HG02884 (cell line): ENCODE data around the gene OR56B4.
"Not testable (repeated sequence)": the region's sequence is repeated elsewhere in the genome, so short reads cannot be mapped to it uniquely, and the experiment has no call there.

Source experiments
- ATAC-seq: cut with Tn5 transposase; IDR thresholded peaks from one replicate; pipeline ENCODE4 v1.9.1; 2021; ENCODE audit warnings: mild to moderate bottlenecking, moderate library complexity; ENCODE audit not compliant: unreplicated experiment

OR56B4 gene

DNA sequence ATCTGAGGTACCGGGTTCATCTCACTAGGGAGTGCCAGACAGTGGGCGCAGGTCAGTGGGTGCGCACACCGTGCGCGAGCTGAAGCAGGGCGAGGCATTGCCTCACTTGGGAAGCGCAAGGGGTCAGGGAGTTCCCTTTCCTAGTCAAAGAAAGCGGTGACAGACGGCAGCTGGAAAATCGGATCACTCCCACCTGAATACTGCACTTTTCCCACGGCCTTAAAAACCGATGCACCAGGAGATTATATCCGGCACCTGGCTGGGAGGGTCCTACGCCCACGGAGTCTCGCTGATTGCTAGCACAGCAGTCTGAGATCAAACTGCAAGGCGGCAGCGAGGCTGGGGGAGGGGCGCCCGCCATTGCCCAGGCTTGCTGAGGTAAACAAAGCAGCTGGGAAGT, 36.3 kb downstream of the OR56B4 start:
- ATAC-seq = not testable (repeated sequence)

DNA sequence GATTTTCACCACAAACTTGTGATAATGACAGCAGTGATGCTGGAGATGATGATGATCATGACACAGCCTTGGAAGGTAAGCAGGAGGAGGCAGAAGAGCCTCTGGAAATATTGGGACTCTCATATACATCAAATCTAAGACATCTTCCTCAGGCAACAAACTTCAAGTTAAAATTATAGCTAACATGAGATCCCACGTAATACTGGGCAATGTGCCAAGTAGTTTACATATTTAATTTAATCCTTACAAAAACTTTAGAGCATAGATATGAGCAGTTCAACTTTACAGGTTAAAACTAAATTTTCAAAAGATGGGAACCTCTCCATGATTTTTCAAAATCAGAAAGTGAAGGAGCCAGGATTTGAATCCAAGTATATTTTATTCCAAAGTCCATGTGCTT, 43.6 kb downstream of the OR56B4 start:
- ATAC-seq = no peak

DNA sequence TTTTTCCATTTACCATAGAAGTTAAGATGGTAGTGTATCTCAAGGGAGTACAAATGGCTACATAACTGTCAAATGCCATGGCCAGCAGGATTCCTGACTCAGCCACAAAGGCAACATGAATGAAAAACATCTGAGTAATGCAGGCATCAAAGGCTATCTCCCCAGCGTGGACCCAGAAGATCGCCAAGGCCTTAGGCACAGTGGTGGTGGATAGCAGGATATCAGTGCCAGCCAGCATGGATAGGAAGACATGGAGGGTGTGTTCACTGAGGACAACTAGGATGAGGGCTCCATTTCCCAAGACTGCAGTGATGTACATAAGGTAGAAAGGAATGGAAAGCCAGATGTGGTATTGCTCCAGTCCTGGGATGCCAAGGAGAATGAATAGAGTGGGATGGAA, 44.6 kb downstream of the OR56B4 start:
- no peak for ATAC-seq

DNA sequence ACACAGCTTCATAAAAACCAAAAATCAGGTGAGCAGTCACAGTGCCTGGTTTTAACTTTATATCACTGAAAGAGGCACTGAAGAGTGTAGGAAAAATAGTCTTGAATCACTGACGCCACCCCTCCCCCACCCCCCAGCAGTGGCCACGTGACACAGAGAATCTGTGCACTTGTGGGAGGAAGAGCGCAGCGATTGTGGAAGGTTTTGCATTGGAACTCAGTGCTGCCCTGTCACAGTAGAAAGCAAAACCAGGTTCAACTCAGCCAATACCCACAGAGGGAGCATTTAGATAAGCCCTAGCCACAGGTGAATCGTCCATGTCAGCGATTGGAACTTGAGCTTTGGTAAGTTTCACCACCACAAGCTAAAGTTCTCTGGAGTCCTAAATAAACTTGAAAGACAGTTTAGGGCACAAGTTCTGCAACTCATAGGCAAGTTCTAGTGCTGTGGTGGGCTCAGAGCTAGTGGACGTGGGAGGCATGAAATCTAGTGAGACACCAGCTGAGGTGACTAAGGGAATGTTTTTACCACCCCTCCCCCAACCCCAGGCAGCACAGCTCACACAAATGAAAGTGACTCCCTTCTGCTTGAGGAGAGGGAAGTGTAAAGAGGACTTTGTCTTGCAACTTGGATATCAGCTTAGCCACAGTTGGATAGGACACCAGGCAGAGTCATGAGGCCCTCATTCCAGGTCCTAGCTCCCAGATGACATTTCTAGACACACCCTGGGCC, 49.3 kb downstream of the OR56B4 start:
- ATAC-seq = no peak
